HUDEP-2 (cell line): Measurements from ENCODE around the gene AADACL4.
"Not testable (repeated sequence)": the region's sequence is repeated elsewhere in the genome, so short reads cannot be mapped to it uniquely, and the experiment has no call there.

Experiments used
- DNase-seq, 76 experiments: peaks; one replicate each; lab custom pipeline; 2025; ENCODE audit not compliant: unreplicated experiment in 76 of 76; lab: John Stamatoyannopoulos, UW

The AADACL4 gene

GRCh38 chr1:12706061-12706460, 62.2 kb downstream of the AADACL4 start:
- no peak for DNase-seq

DNA sequence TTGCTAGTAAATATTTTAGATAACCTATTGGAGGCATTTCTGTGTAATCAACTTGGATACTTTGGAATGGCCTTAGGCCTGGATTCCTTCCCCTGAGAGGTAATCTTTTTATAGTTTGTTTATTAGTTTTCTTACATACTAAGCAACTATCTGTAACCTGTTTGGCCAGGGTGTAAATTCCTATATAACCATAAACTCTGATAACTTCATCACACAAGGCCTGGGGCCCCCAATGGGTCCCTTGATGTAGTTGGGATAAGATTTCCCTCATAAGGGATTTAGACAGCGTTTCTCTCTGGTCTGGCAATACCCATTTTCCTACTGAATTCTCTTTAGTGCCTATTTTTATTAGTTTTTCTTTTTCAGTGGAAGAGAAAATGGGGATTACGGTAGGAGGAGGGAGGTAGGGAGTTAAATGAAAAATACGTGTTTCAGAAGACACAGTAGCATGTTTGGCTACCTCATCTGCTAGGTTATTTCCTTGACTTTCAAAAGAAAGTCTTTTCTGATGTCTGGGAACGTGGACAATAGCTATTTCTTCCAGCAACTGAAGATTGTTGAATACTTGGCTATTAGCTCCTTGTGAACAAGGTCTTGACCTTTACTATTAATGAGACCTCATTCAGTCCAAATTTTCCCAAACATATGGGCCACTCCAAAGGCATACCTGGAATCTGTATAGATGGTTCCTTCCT, 64.7 kb downstream of the AADACL4 start:
- no peak for DNase-seq

GRCh38 chr1:12709091-12709491, 65.2 kb downstream of the AADACL4 start:
- no peak for DNase-seq

DNA sequence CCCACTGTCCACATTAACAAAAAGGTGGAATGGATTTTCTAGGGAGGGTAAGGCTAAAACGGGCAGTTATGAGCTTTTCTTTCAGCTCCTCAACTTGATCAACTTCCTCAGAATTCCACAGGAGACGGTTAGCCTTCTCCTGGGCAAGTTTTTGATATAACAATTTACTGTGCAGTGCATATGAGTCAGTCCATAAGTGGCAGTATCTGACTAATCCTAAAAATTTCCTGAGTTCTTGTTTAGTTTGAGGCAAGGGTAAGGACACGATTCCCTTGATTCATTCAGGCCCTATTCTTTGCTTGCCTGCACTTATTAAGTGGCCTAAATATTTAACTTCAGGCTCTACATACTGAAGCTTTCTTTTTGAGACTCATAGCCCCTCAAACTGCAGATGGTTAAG, 65.8 kb downstream of the AADACL4 start:
- DNase-seq, result no peak

- DNase-seq, result no peak
Observed at GRCh38 chr1:12711536-12711935, 67.7 kb downstream of the AADACL4 start.

- DNase-seq, result no peak
Observed at GRCh38 chr1:12712076-12712475, 68.2 kb downstream of the AADACL4 start.

GRCh38 chr1:12712929-12713328, 69.0 kb downstream of the AADACL4 start:
- DNase-seq, result no peak

- not testable (repeated sequence) for DNase-seq
Observed at GRCh38 chr1:12713651-12714050, 69.8 kb downstream of the AADACL4 start.

DNA sequence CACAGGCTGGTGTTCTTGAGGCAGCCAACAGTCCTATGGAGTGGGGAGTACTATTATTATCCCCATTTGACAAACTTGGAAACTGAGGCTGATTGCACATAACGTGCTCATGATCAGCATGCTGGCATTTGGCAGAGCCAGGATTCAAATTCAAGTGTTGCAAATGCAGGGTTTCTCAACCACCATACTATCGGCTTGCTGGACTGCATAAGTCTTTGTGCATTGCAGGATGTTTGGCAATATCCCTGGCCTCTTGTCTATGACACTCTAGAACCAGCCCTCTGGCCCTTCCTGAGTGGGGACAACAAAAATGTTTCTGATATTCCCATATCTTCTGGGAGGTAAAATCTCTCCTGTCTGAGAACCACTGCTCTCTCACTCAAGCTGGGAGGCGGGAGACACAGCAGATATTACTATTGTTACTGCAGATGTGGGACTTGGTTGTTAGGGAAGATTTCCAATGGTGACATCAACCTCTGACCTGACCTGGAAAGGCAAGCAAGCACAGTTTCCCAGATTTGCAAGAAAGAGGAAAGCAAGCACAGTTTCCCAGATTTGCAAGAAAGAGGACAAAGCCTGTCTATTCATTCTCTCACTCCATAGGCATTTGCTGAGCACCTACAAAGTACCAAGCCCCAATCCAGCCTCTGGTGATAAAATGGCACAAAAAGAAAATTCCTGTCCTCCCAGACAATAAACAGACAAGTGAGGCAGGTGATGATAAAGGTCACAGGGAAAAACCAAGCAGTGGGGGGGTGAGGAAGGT, 71.0 kb downstream of the AADACL4 start:
- DNase-seq, result no peak

DNA sequence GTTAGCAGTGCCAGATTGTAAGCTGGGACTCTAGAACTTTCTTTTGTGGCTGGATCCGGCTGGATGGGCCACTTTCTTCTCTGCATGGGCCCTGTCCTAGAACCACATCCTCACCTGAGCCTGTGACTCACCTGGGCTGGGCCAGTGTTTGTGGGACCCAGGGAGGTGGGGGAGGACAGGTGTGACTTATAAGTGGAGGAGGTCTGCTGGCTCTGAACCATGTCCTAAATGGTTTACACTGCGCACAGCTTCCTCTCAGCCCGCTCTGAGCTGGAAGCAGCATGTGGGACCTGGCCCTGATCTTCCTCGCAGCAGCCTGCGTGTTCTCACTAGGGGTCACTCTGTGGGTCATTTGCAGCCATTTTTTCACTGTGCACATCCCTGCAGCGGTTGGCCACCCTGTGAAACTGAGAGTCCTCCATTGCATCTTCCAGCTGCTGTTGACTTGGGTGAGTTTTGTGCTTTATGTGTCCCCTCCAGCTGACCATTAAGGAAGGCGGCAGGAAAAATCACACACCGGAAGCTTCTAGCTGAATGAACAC, 72.1 kb downstream of the AADACL4 start, which contains the start of gene AADACL3:
Gene AADACL3, plus strand, starts transcription at position 215 of the 542 bp plus-strand sequence. Its CDS starts 67 bp downstream, at position 282.
- no peak for DNase-seq
